NCI-H2107 treated with DMSO at 0.1 percent for 48 hours (cell line): Measurements from ENCODE around the gene EYA2.

ENCODE experiments used
- DNase-seq: peaks from one replicate; lab custom pipeline; 2025; ENCODE audit not compliant: unreplicated experiment; lab: John Stamatoyannopoulos, UW

The EYA2 gene

DNA sequence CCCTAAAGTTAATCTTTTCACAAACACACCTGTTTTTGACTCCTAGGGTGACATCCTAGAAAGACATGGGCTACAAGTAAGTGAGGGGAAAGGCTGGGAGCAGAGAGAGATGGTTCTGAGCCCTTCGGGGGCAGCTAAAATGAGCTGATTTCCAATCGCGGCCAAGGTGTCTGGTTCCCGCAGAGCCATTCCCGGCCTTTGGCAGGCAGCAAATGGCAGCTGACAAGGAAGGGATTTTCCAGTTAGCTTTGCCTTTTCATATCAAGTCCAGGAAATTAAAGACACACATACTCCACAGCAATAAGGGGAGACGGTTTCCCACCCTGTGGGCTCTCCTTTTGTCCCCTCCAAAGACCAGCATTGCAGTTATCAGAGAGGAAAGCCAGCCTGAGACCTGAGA is 233.4 kb downstream of the EYA2 start:
- peak; percentile 38 for DNase-seq

DNA sequence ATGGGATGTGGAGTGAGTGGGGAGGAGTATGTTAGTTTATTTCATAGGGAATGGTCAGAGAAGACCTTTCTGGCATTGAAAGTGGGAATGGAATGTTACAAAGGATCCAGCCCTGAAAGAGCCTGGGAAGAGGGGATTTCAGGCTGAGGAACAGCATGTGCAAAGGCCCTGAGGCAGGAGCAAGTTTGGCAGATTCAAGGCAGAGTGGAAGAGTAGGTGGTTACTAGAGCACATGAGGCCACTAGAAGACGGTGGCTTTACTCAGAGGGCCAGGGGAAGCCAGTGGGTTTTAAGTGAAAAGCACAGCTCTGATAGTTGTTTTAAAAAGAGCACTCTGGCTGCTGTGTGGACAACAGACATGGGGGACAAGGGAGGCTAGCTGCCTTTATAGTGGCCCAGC is 234.7 kb downstream of the EYA2 start:
- DNase-seq, result no peak

DNA sequence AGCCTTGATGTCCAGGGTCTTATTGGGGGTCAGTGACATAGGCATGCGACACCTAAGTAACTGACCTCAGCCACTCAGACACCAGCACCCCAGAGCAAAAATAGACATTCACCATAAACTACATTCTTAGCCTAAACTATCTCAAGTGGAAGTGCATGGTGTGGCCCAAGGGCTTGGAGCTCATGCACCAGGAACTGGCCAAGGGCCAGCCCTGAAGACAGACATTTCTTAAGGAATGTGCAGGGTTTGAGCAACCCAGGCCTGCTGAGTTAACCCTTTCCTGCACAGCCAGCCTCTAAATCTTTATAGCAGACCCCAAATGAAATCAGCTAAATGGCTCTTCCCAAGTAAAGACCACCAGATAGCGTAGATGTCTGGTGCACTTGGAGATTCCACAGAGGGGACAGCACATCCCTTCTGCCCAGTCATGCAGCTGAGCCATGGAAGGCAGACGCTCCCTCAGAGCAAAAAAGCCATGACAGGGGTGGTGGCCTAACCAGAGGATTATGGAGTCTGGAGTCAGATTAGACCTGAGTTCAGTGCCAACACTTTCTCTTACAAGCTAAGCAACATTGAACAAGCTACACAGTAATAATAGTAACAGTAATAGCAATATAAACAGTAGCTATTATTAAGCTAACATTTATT is 239.3 kb downstream of the EYA2 start:
- no peak for DNase-seq

DNA sequence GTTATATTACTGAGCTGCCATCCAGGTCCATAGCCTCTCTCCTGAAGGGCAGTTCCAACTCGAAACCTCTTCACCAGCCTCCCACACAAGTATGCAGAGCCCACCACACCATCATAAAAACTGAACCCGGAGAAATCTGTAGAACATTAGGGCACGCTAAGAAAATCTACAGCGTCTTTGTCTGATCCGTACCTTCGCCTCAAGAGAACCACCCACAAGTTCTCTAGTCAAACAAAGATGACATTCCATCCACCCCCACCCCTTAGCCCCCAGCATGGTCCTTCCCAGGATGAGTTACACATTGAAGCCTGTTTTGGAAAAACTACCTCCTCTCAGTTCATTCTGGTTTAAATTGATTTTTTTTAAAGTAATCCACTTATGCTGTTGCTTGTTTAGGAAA is 242.1 kb downstream of the EYA2 start:
- no peak for DNase-seq

DNA sequence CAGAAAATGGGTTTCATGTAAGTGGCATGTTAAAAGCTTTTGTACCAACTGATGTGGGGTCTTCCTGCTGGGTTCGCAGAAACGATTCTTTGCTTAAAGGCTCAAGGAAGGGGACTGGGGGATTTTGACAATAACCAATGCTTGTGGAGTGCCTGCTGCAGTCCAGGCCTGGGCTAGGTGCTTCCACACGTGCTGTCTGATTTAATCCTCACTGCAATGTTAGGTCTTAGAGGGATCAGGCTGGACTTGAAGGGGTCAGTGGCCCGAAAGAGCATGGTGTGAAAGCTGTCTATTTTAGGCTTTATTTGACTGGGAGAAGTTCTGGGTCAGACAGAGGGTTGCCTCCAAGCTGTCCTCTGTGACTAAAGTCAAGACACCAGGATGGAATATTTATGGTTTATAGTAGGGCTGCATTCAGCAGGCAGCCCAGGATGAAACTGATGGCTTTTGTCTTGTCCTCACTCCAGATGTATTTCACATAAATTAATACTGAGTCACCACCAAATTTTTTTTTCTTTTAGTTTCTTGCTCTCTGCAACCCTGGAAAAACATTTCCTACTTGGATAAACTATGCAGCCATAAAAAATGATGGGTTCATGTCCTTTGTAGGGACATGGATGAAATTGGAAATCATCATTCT is 242.7 kb downstream of the EYA2 start:
- no peak for DNase-seq

DNA sequence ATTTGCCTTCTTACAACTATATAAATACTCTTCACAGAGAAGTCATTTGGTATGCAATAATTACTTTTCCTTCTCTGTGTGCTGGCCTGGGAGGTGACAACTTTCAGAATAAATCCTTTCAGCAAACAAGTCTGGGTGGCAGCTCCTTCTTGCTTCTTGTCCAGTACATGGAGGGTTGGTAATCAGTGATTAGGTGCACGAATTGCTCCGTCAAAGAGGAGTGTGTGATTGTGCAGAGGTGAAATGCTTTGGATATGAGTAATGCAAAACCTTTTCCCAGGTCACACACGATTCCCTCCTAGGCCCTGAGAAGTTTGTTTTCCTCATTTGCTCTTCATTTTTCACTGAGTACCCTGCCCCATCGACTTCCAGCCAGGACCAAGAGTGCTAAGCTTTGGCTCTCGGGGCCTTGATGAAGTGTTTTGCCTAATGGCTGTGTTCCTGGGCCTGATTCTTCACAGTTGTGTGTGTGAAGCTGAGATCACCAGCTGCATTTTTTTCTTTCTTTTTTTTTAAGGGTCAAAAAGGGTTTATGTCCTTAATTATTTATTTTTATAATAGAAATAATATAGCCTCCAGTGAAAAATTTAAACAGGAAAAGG is 245.4 kb downstream of the EYA2 start:
- DNase-seq, result no peak

DNA sequence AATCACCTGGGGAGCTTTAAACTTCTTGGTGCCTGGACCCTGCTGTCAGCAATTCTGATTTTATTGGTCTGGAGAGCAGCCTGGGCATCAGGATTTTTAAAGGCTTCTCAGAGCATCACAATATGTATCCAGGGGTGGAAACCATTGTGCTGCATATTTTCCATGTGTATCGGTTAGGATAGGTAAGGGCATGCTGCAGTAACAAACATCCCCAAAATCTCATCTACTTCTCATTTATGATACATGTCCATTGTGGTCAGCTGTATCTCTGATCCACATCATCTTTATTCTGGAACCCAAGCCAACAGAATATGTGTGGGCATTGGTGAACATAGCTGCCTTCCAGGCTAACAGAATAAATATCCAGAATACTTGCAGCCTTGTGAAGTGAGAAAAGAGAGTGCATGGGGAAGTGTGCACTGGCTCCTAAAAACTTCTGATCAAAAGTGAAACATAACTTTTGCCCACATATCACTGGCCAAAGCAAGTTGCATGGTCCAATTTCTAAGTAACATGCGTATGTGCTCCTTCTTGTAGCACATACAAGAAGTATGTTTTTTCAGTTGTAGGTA is 246.8 kb downstream of the EYA2 start:
- DNase-seq, result no peak

DNA sequence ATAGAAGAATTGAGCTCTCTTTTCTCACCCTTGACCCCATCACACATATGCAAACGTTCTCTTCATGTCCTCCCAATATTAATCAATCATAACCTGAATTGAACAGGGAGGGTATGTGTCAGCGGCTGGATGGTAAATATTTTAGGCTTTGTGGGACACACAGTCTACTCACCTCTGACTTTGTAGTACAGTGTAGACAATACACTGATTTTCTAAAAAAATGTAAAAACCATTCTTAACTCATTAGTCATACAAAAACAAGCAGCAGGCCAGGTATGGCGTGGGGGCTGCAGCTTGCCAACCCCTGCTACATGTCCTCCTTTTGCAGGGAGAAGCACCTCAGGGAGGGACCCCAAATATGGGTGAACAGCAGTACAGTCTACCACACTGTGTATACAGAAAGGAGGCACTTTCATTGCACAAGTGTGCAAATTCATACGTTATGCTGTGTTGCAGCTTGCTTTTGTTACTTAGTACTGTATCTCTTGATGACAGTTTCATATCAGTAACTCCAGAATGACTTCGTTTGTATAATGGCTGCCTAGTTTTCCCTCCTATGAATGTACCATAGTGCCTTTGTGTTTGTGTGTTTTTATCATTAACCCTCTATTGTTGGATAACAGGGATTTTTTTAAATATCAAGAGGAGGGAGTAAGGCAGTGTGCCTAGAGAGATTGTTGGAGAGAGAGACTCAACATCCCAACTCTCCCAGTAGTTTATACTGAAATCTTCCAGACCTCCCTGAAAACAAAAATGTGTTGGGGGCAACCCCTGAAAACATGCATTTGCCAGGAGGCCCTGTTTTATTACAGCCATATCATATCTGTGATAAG is 247.5 kb downstream of the EYA2 start:
- no peak for DNase-seq

DNA sequence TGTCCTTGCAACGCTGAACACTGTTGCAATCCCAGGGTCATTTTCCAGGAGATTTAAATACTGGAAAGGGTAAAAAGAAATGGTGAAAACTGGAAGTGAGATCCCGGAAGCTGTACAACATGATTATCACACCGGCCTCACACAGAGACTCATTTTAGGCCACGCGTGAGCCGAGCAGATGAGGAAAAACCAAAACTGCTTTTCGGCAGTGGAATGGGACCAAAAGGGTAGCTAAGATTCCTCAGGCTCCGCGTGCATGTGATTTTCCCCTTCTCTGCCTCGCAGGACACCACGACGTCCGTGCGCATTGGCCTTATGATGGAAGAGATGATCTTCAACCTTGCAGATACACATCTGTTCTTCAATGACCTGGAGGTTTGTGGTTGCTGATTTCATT is 248.1 kb downstream of the EYA2 start:
- no peak for DNase-seq

DNA sequence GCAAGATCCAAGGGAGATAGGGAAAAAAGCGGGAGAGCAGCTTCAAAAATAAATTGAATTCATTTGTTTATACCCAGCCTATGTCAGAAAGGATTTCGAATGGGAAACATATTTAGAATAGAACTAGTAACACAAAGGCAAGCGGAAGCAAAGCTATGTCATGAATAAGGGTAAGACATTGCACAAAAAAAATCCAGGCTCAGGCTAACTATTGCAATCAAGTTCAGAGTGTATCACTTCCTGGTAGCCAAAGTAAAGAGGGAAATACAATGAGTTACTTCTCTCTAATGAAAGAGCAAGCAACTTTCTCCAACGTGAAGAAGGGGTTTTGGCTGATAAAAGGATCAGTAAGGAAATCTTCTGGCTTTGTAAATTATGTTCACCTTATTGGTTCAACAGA is 249.0 kb downstream of the EYA2 start:
- no peak for DNase-seq

DNA sequence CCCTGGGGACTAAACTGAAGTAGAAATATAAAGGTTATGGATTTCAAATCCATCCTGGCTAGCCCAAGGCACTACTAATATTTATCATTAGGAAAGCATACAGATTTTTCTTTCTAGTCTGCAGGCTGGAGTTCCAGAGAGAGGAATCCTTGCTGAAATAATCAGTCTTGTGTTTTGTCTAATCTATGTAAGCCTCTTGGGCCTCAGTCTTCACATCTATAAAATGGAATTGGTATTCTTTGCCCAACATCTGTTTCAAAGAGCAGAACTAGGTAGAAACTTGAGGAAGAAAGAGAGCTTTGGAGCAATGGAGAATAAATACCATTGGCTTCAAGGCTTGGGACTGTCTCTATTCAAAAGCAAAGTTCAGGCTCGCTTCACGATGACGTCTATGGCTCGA is 249.8 kb downstream of the EYA2 start:
- DNase-seq, result no peak

DNA sequence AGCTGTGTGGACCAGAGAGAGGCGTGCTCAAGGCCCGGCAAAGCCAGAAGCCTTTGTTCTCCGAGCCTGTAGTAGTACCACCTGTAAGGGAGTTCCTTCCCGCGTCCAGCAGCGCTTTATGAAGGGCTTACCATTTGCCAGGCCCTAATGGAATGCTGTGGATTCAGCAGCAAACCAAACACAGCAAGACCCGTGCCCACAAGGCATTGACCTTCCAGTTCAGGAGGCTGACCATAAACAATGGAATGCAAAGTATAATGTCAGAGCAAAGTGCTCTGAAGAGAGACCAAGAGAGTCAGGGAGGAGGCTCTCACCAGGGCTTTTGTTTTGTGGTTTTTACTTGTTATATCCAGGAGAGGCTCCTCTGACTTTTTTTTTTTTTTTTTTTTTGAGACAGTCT is 252.0 kb downstream of the EYA2 start:
- no peak for DNase-seq

DNA sequence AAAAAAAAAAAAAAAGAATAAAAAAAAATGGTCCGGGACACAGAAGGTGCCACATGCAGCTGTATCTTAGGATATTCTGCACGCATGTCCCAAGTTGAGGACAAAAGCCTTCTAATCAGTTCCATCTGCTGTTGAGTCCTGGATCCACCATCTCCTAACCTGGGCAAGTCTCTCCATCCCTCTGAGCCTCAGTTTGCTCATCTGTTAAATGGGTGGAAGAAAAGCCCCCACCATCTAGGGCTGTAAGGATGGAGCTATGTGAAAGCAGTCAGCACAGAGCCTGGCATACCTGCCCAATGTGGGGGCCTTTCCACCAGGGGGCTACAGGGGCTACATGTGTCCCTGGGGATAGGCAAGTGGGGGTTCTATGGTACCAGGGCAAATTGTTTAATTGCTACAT is 253.4 kb downstream of the EYA2 start:
- no peak for DNase-seq

DNA sequence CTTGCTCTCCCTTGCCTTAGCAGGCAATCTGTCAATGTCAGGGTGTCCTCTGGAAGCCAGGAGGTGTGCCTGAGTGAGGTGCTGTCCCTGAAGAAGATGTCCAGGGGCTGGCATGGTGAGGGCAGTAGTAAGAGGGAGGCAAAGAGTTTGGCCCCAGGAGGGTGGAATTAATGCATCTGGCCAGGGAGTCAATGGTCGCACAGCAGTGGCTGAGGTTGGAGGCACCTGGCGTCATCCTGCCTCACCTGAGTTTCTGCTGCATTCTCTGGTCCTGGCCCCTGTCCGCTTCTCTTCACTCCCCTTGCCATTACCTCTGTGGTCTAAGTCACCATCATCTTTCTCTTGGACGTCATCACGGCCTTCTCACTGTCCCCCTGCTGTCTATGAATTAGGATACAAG is 255.3 kb downstream of the EYA2 start:
- no peak for DNase-seq

DNA sequence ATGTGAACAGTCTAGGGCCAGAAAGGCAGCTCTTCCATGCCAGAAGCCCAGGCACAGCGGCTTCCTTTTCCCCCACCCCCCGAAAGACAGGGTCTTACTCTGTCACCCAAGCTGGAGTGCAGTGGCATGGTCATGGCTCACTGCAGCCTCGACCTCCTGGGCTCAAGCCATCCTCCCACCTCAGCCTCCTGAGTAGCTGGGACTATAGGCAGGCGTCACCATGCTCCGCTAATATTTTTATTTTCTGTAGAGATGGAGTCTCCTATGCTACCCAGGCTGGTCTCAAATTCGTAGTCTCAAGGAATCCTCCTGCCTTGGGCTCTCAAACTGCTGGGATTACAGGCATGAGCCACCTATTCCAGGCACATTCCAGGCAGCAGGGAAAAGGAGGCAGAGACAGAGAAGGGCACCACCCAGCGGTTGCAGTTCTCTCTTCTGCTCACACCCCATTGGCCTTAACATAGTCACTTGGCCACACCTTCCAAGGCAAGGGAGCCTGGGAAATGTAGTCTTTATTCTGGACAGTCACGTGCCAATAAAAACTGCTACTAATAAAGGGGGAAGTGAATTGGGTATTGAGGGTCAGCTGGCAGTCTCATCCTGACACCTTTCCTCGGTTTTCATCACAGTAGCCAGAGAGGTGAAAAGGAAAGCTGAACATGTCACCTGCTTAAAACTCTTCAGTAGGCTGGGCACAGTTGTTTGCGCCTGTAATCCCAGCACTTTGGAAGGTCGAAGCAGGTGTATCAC is 255.9 kb downstream of the EYA2 start:
- DNase-seq, result peak; percentile 45

DNA sequence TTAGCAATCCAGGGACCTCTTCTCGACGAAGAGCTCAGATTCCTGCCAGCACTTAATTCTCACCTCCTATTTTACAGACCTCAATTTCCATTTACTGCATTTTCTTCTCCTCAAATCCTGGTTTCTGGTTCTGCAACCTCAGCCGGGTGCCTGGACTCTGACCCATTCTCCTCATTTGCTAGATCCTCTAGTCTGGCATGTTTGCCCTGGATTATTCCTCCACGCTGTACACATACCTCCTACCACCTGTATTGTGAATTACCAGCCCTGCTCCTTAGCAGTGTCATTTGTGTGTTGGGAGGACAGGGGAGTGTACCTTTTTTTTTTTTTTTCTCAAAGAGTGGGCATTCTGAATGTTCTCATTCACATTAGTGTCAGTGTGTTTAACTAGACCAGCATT is 257.4 kb downstream of the EYA2 start:
- no peak for DNase-seq

DNA sequence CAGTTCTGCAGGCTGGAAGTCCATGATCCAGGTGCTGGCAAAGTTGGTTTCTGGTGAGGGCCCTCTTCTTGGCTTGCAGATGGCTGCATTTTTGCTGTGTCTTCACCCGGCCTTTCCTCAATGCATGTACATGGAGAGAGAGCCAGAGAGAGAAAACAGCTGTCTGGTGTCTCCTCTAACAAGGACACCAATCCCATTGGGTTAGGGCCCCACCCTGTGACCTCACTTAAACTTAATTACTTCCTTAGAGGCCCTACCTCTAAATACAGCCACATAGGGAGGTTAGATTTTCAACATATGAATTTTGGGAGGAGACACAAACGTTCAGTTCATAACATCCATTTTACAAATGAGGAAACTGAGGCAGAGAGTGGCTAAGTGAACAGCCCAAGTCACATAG is 259.4 kb downstream of the EYA2 start:
- DNase-seq, result no peak

DNA sequence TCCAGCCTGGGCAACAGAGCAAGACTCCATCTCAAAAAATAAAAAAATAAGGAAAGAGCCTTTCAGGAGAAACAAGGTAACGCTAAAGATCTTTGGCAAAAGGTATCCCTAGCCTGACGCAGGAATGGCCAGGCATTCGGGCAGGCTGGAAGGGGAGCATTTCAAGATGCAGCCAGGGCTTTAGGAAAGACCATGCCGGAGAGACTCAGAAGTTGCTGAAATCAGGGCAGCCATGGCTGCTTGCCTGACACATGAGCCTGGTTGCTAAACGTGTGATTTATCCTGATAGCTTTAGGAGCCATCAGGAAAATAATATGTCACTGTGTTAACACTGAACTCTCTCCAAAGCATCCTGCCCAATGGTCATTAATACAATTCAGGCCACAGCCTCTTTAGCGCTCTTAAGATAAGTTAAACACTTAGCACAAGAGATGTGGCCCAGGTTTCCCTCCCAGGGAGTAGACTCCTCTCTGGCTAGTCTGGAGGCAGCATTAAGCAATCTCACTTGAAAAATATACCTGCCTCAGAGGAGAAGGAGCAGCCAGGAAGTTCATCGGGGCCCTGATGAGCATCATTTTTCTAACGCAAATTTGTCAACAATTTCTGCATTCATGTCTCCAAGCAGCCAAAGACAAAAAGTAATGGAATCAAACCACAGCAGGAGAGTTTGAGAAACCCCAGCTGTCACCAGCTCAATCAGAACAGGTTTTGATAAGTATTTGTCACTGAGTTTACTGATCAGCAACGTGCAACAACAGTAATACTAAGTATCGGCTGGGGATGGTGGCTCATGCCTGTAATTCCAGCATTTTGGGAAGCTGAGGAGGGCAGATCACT is 261.9 kb downstream of the EYA2 start:
- no peak for DNase-seq

DNA sequence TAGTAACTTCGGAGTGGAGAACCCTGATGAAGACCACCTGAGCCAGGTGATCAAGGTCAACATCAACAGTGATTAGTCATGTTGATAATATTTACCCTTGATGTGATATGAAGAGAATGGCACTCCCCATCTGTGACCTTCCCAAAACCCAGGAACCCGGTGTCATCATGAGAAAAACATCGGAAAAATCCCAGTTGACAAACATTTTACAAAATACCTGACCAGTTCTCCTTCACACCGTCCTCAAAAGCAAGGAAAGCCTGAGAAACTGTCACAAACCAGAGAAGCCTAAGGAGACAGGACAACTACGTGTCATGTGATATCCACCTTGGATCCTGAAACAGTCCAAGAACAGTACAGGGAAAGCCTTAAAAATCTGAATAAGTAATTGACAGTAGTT is 264.5 kb downstream of the EYA2 start:
- DNase-seq, result no peak

DNA sequence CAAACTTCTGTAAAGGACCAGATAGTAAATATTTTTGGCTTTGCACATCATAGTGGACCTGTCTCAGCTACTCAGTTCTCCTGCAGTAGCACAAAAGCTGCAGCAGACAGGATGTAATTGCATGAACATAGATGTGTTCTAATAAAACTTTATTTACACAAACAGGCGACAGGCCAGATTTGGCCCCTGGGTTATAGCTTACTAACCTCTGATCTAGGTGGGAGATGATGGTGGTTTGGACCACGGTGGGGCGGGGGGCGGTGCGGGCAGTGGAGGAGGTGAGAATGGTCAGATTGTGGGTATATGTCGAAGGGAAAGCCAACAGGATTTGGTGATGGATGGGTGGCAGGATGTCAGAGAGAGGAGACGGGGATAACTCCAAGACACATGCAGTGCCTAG is 265.6 kb downstream of the EYA2 start:
- no peak for DNase-seq
